ENCODE measurements around the gene CHSY3. TPM values are rescaled to one million over a fixed set of nuclear protein-coding genes. Genes with fewer than 3 reads are reported as not detected.

Gene CHSY3
- polyA plus RNA-seq, 3 donors: not detected

DNA sequence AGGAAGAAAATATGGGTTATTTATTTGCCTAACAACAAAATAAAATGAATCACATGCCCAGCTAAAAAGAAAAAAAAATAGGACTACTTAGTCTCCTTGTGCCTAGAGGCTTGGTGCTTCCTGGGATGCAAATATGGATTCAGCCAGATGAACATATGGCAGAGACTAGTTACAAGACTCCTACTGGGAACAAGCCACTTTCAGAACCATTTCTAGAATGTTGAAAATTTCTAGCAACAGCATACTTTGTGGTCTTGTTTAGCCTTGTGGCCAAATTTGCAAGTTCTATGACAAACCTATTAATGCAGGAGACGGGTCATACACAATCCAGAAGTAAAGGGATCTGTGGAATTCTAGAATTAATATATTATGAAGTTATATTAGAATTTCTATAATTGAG is 198.7 kb downstream of the CHSY3 start:
- no peaks in the 10 kb centered on the region for H3K27me3 ChIP-seq (ENCODE audit: control insufficient read depth in 2 of 2, insufficient read depth in 2 of 2, low read length in 2 of 2)
- H3K27me3 Mint-ChIP-seq (ENCODE audit: low read depth in 3 of 3): peaks cover 0 to 2% (median 0%) of the 10 kb centered on the region in 3 donors
- no peak overlapping the region for H3K4me3 Mint-ChIP-seq
- H3K27ac ChIP-seq (ENCODE audit: low read depth in 1 of 2, low read length in 2 of 2): no peak overlapping the region
- H2AFZ ChIP-seq (ENCODE audit: insufficient read depth, low read depth, low read length, poor library complexity, severe bottlenecking): no peak overlapping the region
- no peaks in the 10 kb centered on the region for H3K9me3 ChIP-seq (replicated peaks in 1 of 2; ENCODE audit: control insufficient read depth in 1 of 2, insufficient read depth in 1 of 2, low read length in 2 of 2)
- H3K9me3 Mint-ChIP-seq: no peaks in the 10 kb centered on the region
- intact Hi-C loops (cut with micrococcal nuclease): no loop called here
- H3K4me1 ChIP-seq (ENCODE audit: control insufficient read depth in 1 of 2, insufficient read depth in 2 of 2, low read length in 2 of 2): no peaks in the 10 kb centered on the region
- no peaks in the 10 kb centered on the region for H3K36me3 Mint-ChIP-seq
- no peak overlapping the region for H3K9ac ChIP-seq (ENCODE audit: insufficient read depth, low read length, poor library complexity, severe bottlenecking)
- no peak overlapping the region for H3K4me2 ChIP-seq (replicated peaks; ENCODE audit: extremely low read depth, low read length, poor library complexity, severe bottlenecking)
- no peaks in the 10 kb centered on the region for H3K79me2 ChIP-seq (ENCODE audit: insufficient read depth, low read length)
- WGBS (ENCODE audit: insufficient coverage): no CpG with 5 or more reads among the region's 1 CpG
- DNase-seq: no peak
- no peak overlapping the region for H3K27ac Mint-ChIP-seq
- TF ChIP-seq, protein P1, sequence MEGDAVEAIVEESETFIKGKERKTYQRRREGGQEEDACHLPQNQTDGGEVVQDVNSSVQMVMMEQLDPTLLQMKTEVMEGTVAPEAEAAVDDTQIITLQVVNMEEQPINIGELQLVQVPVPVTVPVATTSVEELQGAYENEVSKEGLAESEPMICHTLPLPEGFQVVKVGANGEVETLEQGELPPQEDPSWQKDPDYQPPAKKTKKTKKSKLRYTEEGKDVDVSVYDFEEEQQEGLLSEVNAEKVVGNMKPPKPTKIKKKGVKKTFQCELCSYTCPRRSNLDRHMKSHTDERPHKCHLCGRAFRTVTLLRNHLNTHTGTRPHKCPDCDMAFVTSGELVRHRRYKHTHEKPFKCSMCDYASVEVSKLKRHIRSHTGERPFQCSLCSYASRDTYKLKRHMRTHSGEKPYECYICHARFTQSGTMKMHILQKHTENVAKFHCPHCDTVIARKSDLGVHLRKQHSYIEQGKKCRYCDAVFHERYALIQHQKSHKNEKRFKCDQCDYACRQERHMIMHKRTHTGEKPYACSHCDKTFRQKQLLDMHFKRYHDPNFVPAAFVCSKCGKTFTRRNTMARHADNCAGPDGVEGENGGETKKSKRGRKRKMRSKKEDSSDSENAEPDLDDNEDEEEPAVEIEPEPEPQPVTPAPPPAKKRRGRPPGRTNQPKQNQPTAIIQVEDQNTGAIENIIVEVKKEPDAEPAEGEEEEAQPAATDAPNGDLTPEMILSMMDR (IDR thresholded peaks at IDR 0.05): no peak
- no peaks in the 10 kb centered on the region for H3K36me3 ChIP-seq (replicated peaks in 1 of 2; ENCODE audit: control insufficient read depth in 1 of 2, insufficient read depth in 2 of 2, low read length in 2 of 2)
- no peaks in the 10 kb centered on the region for H4K20me1 ChIP-seq (ENCODE audit: insufficient read depth, low read length)
- H3K4me3 ChIP-seq (replicated peaks in 1 of 3; ENCODE audit: low read depth in 2 of 3, low read length in 3 of 3): no peak overlapping the region
- H3K4me1 Mint-ChIP-seq: no peaks in the 10 kb centered on the region

DNA sequence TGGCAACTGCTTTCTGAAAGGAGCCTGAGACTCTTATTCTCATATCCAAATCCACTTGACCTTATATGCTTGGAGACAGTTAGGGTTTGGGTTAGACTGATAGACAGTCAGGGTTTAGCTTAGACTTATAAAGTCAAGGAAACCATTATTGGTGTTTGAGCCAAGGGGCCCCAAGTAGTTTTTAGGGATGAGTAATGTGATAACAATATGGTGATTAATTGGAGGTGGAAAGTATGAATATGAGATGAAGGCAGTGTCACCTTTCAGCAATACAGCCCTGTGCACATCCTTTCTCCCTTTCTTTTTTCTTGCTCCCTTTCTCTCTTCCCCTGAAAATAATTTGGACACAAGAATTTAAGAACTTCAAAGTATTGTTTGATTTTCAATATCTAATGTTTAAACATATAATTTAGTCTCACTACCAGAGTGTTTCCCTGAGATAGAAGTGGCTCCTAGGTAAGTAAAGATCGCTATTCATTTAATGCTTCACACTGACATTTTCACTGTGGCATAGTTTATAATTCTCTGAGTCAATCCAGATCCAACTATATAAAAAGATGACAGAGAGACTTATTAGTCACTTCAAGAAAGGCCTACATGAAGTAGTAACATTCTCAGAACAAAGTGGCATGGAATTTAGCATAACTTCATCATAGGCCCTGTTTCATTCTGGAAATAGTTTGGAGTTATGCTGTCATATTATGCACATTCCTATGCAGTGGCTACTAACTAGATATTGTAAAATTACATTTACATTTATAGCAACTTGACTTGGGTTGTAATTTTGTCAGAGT is 200.8 kb downstream of the CHSY3 start:
- H3K36me3 ChIP-seq (replicated peaks in 1 of 2; ENCODE audit: control insufficient read depth in 1 of 2, insufficient read depth in 2 of 2, low read length in 2 of 2): no peaks in the 10 kb centered on the region
- H3K4me2 ChIP-seq (replicated peaks; ENCODE audit: extremely low read depth, low read length, poor library complexity, severe bottlenecking): no peak overlapping the region
- H3K4me3 ChIP-seq (replicated peaks in 1 of 3; ENCODE audit: low read depth in 2 of 3, low read length in 3 of 3): no peak overlapping the region
- no peak overlapping the region for H2AFZ ChIP-seq (ENCODE audit: insufficient read depth, low read depth, low read length, poor library complexity, severe bottlenecking)
- no peaks in the 10 kb centered on the region for H3K4me1 Mint-ChIP-seq
- H3K27ac ChIP-seq (ENCODE audit: low read depth in 1 of 2, low read length in 2 of 2): no peak overlapping the region
- no peak for DNase-seq
- no peak overlapping the region for H3K27ac Mint-ChIP-seq
- H3K4me3 Mint-ChIP-seq: no peak overlapping the region
- no peaks in the 10 kb centered on the region for H3K36me3 Mint-ChIP-seq
- H3K4me1 ChIP-seq (ENCODE audit: control insufficient read depth in 1 of 2, insufficient read depth in 2 of 2, low read length in 2 of 2): no peaks in the 10 kb centered on the region
- no peaks in the 10 kb centered on the region for H3K27me3 Mint-ChIP-seq (ENCODE audit: low read depth in 3 of 3)
- H3K79me2 ChIP-seq (ENCODE audit: insufficient read depth, low read length): no peaks in the 10 kb centered on the region
- intact Hi-C loops (cut with micrococcal nuclease): no loop called here
- WGBS (ENCODE audit: insufficient coverage): no CpG with 5 or more reads among the region's 1 CpG
- H3K9ac ChIP-seq (ENCODE audit: insufficient read depth, low read length, poor library complexity, severe bottlenecking): no peak overlapping the region
- TF ChIP-seq, protein P1 (IDR thresholded peaks at IDR 0.05): no peak
- H3K9me3 Mint-ChIP-seq: no peaks in the 10 kb centered on the region
- H3K9me3 ChIP-seq (replicated peaks in 1 of 2; ENCODE audit: control insufficient read depth in 1 of 2, insufficient read depth in 1 of 2, low read length in 2 of 2): no peaks in the 10 kb centered on the region
- no peaks in the 10 kb centered on the region for H3K27me3 ChIP-seq (ENCODE audit: control insufficient read depth in 2 of 2, insufficient read depth in 2 of 2, low read length in 2 of 2)
- H4K20me1 ChIP-seq (ENCODE audit: insufficient read depth, low read length): no peaks in the 10 kb centered on the region
